Measurements from ENCODE around the gene GAL3ST2. TPM values are rescaled to one million over a fixed set of nuclear protein-coding genes. Genes with fewer than 3 reads are reported as not detected.

The GAL3ST2 gene
- total RNA-seq, 2 experiments from 2014 or later = 0.20 TPM; not detected in 1

Other genes with a start within 250 kb of the GAL3ST2 start
- not detected for gene BOK, start 218.1 kb upstream of the GAL3ST2 start, total RNA-seq
- 10 to 100 TPM; 38.1 to 39.3 TPM for gene THAP4, start 139.7 kb upstream of the GAL3ST2 start, total RNA-seq
- 10 to 100 TPM; 91.4 to 95.3 TPM for gene ATG4B, start 139.1 kb upstream of the GAL3ST2 start, total RNA-seq
- gene DTYMK, start 90.0 kb upstream of the GAL3ST2 start, total RNA-seq = 10 to 100 TPM; 79.9 to 95.5 TPM
- 10 to 100 TPM; 26.3 to 28.0 TPM for gene ING5, start 74.8 kb upstream of the GAL3ST2 start, total RNA-seq
- 10 to 100 TPM; 21.6 to 26.2 TPM for gene D2HGDH, start 42.2 kb upstream of the GAL3ST2 start, total RNA-seq
- under 1 TPM in 1 of 2 experiments, not detected in 1; 0.12 TPM for gene NEU4, start 32.4 kb downstream of the GAL3ST2 start, total RNA-seq
- 1 to 10 TPM; 2.2 to 4.1 TPM for gene PDCD1, start 82.1 kb downstream of the GAL3ST2 start, total RNA-seq
- not detected for gene RTP5, start 92.9 kb downstream of the GAL3ST2 start, total RNA-seq

Data from activated CD8-positive, alpha-beta memory T cell treated with anti-CD3 and anti-CD28 coated beads, Interleukin-2, amount 10 ng/mL, durations not matched to agents 7 days and 5 days (primary cell).